Neural progenitor cell (in vitro differentiated cells): ENCODE results near the gene HPRT1.

Experiments
- EZH2 ChIP-seq: fragments of 200-600 bp; sonication (generic); IDR thresholded peaks from 2 replicates; pipeline ENCODE4 v1.6.1; 2017; ENCODE audit warnings: antibody characterized with exemption, mild to moderate bottlenecking, moderate library complexity
- TF ChIP-seq, protein P1 (sequence below): fragments of 200-600 bp; sonication (generic); IDR thresholded peaks from 2 replicates; pipeline ENCODE4 v1.5.1; 2017; ENCODE audit warnings: antibody characterized with exemption, mild to moderate bottlenecking

DNA sequence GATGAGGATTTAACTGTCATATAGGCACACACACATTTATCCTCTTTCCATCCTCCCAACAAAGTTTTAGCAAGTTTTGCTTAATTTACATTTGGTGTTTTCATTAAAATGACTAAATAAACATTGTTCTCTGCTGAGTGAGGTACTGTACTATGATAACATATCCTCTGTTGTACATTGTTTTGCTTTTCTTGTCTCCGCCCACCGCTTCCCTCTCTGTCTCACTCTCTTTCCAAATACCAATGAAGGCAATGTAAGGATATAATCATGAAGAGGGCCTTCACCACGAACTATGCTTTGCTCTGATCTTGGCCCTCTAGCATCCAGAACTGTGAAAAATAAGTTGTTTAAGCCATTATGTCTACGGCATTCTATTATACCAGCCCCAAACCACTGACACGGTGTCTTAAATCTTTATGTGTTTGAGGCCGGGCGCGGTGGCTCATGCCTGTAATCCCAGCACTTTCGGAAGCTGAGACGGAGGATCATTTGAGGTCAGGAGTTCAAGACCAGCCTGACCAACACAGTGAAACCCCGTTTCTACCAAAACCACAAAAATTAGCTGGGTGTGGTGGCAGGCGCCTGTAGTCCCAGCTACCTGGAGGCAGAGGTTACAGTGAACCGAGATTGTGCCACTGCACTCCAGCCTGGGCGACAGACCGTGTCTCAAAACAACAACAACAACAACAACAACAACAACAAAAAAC is 65.3 kb downstream of the HPRT1 start:
- TF ChIP-seq, protein P1, sequence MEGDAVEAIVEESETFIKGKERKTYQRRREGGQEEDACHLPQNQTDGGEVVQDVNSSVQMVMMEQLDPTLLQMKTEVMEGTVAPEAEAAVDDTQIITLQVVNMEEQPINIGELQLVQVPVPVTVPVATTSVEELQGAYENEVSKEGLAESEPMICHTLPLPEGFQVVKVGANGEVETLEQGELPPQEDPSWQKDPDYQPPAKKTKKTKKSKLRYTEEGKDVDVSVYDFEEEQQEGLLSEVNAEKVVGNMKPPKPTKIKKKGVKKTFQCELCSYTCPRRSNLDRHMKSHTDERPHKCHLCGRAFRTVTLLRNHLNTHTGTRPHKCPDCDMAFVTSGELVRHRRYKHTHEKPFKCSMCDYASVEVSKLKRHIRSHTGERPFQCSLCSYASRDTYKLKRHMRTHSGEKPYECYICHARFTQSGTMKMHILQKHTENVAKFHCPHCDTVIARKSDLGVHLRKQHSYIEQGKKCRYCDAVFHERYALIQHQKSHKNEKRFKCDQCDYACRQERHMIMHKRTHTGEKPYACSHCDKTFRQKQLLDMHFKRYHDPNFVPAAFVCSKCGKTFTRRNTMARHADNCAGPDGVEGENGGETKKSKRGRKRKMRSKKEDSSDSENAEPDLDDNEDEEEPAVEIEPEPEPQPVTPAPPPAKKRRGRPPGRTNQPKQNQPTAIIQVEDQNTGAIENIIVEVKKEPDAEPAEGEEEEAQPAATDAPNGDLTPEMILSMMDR, result no peak
- TF ChIP-seq EZH2, result no peak
